GM18517 (cell line): Measurements from ENCODE around the gene TM9SF1.

Source experiments
- ATAC-seq: cut with Tn5 transposase; IDR thresholded peaks from one replicate; pipeline ENCODE4 v1.9.1; 2021; ENCODE audit warnings: mild to moderate bottlenecking, moderate library complexity; ENCODE audit not compliant: unreplicated experiment

The TM9SF1 gene, protein sequence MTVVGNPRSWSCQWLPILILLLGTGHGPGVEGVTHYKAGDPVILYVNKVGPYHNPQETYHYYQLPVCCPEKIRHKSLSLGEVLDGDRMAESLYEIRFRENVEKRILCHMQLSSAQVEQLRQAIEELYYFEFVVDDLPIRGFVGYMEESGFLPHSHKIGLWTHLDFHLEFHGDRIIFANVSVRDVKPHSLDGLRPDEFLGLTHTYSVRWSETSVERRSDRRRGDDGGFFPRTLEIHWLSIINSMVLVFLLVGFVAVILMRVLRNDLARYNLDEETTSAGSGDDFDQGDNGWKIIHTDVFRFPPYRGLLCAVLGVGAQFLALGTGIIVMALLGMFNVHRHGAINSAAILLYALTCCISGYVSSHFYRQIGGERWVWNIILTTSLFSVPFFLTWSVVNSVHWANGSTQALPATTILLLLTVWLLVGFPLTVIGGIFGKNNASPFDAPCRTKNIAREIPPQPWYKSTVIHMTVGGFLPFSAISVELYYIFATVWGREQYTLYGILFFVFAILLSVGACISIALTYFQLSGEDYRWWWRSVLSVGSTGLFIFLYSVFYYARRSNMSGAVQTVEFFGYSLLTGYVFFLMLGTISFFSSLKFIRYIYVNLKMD

DNA sequence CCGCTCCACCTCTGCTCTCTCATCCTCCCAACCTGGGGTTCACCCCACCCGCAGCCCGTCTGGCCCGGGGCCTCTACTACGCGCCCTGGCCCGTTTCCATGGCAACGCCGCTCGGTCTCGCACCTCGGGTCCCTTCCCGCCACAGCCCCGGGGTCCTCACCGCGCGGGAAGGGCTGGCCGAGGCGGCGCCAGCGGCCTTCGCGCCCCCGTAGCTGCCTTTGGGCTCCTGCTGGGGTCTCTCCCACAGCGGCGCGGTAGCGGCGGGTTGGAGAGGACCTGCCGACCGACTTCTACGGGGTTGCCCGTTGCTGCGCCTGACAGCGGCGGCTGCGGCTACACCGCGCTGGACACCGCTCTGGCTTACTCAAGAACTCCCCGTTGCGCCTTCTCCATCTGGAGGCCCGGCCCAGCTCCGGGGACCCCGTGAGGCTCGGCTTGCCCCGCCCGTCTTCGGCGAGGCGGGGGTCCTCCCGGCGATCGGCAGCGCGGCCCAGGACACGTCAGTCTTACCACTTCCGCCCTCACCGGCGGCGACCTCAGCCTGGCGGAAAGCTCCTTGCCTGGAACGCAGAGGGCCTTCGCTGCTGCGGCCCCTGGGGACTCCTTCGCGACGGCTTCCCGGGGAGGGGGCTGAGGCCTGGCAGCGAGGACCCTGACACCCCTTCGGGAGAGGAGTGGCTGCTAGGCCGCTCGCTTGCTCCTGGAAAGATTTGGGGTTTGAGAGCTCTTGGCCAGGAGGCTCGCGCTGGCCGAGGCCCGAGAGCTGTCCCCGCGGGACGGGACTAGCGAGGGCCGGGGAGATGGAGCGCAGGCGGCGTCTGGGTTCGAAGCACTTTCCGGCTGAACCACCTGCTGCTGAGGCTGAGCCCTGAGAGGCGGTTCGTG, at the start of gene TM9SF1:
Gene TM9SF1, minus strand, starts transcription at position 256 of the 885 bp plus-strand sequence. CDS start 422 bp downstream, outside the sequence.
- peak; percentile 76 for ATAC-seq

DNA sequence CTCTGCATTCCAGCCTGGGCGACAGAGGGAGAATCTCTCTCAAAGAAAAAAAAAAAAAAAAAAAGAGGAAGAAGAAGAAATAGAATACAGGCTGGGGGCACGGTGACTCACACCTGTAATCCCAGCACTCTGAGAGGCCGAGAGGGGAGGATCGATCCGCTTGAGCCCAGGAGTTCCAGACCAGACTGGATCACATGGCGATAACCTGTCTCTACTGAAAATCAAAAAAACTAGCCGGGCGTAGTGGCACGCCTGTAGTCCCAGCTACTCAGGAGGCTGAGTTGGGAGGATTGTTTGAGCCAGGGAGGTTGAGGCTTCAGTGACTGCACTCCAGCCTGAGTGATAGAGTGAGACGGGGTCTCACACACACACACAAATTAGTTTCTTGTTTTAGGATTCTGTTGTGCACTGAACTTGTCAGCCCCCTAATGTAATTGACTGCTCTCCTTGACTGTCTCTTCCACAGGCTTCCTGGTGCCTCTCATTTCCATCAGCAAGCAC, 48.1 kb upstream of the TM9SF1 start:
- ATAC-seq, result no peak

DNA sequence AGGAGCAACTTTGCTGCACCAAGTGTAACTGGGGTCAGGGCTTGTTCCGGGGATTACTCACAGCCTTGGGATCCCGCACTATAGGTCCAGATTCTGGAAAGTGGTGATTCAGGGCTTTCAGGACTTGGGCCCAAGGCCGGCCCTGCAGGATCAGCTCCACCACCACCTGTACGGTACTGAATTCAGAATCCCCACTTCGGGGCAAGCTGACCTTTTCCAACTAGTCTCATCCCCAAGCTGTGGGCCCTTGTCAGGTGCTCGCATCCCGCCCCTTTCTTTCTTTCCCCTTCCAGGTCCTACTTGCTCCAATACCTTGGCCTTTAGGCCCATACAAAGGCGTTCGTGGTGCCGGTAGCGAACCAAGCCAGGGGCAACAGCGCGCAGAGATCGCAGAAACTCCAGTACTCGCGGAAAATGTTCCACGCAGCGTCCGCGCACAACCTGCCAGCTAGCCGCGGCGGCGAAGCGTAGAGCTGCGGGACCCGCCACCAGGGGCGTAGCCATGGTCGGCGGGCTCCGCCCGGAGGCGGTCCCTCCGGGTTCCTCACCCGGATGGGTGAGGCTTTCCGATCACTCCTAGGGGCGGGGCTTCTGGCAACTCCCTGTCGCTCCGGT, 46.7 kb upstream of the TM9SF1 start:
- peak; percentile 63 for ATAC-seq

DNA sequence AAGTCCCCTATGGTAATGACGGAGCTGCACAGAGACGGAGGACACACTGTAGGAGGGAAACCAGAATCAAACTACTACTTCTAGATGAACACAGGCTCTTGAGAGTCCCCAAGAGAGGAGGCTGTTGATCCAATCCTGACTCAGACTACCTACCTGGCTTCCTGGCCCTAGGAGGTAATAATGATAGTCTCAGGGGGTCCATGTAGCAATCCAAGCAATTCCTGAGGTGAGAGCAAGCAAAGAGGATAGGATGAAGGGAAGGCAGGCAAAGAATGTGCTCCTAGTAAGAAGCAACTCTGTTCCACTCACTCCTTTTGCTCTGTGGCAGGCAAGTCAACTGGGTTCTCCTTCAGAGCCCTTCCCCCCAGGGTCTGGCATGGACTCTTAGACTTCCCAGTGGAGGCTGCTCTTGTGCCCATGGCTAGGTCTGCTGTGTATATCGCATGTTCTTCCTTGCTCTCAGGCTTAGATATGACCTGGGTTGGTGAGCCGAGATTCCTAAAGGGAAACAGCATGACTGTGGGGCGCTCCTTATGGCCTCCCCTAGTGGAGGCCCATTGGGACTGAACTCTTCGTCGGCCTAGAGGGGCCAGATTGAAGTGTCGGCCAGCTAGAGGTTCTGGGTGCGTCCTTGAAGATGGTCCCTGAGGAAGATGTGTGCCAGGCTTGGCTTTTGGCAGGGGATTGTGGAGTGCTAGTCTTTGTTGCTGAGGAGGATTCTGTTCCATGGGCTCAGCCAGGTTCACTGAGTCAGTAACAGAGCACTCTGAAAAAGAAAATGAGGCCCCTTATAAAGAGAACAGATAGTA, 45.1 kb upstream of the TM9SF1 start:
- ATAC-seq, result no peak

DNA sequence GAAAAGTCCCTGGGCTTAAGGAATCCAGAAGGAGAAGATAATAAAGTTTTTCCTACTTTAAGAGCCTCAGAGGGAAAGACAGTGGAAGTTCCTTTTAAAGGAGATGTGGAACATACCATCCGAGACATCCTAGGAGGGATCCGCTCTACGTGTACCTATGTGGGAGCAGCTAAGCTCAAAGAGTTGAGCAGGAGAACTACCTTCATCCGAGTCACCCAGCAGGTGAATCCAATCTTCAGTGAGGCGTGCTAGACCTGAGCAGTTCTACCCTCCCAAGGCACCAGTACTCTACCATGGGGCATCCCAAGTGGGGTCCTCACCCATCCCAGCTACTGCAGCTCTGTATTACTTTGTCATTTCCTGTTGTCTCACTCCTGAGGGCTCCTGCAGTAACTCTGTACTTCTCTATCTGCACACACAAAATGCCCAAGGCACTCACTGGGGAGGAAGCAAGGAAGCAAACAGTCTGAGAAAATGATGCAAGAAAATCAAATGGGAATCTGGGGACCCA, 43.3 kb upstream of the TM9SF1 start:
- no peak for ATAC-seq

DNA sequence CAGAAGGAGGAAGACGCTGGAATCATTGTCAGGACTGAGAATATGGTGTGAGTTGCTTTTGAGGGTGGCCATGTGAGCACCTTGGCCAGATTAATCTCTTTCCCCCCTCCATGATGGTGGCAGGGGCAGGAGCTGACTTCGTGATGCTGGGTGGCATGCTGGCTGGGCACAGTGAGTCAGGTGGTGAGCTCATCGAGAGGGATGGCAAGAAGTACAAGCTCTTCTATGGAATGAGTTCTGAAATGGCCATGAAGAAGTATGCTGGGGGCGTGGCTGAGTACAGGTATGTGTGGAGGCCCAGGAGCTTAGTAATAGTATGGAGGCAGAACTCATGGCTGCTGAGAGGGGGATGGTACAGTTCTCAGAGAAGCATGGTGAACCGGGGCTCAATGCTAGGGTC, 42.9 kb upstream of the TM9SF1 start:
- ATAC-seq, result no peak

DNA sequence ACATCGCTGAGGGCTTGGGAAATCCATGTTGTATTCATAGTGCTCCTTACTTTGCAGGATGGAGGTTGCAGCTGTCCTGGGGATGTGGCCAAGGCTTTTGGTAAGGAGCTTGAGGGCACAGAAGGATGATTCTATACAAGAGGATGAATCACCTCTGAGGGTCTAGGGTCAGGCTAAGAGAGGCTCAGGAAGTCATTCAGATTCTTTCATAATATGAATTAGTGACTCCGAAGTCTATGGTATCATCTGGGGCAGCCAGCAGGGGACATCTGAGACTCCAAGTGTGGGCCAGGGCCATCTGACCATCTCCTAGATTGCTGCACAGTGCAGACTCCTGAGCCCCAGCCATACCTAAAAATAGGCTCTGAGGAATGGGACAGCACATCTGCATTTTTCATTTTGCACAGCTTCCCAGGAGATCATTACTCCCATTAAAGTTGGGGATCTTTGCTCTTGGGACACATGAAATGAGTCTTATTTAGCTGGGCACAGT, 42.3 kb upstream of the TM9SF1 start:
- no peak for ATAC-seq

DNA sequence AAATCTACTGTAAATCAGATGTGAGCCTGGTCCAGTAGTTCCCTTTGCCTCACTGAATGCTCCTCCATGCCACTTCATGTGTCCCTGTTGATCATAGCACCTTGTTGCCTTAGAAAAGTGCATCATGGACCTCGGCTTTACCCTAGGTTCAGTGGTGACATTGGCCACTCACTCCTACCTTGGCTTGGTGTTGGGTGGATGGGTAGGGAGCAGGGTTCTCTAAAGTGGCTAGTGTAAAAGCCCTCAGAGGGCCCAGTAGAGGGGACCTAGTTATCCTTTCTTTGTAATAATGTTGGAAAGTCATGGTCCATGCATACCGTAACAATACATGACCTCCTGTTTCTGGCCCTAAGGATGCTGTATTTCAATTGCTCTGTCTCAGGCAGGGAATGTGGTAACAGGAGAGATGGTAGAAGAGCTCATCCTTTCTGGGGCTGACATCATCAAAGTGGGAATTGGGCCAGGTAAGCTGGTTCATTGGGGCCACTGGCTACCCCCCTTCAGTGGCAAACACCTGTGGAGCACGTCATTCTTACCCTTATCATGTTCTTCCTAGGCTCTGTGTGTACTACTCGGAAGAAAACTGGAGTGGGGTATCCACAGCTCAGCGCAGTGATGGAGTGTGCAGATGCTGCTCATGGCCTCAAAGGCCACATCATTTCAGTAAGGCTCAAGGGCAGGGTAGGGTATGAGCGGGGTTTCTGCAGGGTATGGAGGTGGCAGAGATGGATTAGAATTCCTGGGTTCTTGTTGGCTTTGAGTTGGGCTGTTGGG, 41.6 kb upstream of the TM9SF1 start:
- no peak for ATAC-seq

DNA sequence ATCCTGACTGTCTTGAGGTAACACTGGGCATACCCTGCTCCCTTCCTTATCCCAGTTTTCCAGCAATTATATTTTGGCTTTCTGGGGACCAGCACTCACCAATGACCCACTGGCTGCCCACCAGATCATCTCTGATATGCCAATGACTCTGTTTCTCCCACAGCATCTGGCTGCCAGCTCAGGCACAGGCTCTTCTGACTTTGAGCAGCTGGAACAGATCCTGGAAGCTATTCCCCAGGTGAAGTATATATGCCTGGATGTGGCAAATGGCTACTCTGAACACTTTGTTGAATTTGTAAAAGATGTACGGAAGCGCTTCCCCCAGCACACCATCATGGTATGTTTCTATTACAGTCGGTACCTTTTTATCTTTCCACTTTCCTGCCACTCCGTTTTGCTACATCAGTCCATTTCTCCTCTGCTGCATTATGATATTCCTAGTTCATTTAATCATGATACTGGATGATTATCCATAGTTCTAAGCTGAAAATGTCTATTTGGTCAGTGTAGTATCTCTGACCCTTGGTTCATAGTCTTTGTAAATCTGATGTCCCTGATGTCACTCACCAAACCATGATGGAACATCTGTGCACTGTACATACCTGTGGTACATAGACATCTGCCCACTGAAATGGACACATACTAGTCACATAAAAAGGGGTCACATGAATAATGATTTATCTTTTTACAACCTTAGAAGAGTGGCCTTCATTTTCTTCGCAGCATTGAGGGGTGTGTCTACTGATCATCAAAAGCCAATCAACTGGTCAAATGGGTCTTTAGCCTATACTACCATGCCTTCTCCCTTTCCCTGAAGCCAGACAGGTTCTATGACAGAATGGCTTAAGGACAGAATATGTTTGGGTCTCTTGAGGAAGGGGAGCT, 40.8 kb upstream of the TM9SF1 start:
- no peak for ATAC-seq

DNA sequence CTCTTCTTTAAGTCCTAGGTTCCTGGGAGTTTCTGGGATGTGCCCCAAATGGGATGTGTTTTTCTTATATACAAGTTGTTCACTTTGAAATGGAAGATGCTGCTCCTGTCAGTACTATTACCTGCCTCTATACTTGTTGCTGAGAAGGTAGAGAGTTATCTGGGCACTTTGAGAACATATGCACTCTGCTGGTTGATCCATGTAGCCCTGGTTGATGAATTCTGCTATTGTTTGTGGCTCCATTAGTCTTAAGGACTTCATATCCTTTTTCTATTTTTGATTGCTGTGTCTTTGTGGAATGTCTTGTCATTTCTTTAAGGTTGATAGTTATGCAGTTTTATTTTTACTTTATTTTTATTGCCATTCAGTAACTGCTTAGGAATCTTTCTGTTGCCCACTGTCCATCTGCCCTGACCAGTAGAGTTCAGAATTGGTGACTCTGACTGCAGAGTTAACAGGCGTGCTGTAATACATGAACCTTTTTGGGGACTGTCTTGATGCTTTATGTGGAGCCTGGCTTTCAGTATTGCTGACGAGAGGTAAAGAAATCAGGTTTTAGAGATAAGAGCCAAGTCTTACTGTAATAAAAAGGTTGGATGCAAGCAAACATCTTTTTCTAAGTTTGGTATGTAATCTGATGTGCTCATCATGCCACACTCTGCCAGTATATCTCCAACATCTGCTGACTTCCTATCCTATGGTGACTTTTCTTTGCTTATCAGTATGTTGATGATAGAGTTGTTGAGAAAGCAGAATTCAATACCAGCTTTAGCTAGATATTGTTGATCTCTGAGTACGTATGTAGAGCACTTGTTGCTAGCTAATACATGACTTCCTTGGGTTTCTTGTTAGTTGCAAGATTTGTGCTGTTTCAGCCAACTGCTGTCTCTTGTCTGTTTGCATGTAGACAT, 39.1 kb upstream of the TM9SF1 start:
- ATAC-seq, result no peak

DNA sequence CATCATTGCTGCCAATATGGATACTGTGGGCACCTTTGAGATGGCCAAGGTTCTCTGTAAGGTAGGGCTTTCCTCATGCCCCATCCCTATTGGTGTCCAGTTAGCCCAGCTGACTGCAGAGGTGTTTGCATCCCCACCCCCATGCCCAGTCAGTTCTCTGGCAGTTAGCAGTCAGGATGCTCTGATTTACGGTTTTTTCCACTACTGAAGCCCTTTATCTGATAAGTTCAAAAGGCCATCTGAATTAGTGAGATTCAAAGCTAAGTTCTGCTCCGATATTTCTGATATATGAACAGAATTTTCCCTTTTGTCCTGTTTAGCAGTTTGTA, 38.3 kb upstream of the TM9SF1 start:
- no peak for ATAC-seq

DNA sequence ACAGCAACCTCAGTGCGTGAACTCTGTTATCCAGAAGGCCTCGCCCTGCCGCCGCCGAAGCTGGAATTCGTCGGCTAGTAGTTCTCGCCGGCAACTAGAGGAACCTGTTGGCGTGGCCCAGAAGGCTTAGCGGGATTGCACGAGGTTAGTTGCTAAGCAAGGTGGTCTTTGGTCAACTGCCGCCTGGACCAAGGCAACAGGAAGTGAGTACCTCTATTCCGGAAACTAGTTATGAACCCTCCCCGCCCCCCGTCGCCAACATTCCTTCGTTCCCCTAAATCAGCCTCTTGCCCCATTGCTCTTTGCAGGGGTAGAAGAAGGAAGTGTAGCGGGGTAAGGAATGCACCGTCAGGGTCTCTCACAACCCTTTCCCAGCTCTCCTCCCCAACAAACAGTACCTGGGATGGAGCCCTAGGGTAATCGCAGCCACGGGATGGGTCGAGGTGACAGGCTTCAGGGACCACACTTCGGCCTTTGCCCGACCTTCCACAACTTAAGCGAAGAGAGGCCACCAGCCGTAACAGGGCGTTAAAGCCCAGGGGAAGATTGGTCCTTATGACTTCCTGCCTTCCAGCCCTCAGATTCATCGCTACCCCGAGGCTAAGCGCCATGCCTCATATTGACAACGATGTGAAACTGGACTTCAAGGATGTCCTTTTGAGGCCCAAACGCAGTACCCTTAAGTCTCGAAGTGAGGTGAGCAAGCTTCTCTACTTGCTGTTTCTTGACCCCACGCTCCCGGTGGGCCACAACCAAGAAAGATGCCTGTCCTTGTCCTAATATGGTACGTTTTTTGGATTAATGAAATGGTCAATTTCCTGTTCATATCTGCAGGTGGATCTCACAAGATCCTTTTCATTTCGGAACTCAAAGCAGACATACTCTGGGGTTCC, 37.6 kb upstream of the TM9SF1 start, which contains the start of gene GMPR2:
Gene GMPR2, plus strand, starts transcription at position 285 of the 893 bp plus-strand sequence. Its CDS starts 325 bp downstream, at position 610.
- ATAC-seq, result peak; percentile 53

DNA sequence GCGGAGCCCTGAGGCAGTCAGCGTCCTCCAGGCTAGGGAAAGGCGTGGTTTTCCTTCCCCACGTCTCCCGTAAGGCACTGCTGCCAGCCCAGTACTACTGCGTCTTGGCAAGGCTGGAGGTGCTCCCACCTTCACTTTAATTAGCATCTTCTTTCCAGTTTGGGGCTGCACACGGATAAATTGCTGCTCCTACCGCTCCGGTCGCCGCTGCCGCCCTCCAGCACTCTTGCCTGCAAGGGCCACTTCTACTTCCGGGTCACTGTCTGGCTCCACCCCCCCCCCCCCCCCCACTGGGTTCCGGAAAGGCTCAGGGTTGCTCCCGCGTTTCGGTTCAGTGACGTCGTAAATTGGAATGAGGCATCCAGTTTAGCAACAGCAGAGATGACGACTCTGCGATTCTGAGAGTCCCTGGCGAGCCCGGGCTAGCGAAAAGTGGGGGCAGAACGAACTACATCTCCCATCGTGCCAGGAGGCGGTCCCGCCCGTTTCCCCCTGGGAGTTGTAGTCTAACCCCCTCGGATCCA, 36.9 kb upstream of the TM9SF1 start, which contains the start of gene NEDD8:
Gene NEDD8, minus strand, starts transcription at position 247 of the 524 bp plus-strand sequence. Its CDS starts 100 bp downstream, at position 147.
- ATAC-seq, result peak; percentile 70

DNA sequence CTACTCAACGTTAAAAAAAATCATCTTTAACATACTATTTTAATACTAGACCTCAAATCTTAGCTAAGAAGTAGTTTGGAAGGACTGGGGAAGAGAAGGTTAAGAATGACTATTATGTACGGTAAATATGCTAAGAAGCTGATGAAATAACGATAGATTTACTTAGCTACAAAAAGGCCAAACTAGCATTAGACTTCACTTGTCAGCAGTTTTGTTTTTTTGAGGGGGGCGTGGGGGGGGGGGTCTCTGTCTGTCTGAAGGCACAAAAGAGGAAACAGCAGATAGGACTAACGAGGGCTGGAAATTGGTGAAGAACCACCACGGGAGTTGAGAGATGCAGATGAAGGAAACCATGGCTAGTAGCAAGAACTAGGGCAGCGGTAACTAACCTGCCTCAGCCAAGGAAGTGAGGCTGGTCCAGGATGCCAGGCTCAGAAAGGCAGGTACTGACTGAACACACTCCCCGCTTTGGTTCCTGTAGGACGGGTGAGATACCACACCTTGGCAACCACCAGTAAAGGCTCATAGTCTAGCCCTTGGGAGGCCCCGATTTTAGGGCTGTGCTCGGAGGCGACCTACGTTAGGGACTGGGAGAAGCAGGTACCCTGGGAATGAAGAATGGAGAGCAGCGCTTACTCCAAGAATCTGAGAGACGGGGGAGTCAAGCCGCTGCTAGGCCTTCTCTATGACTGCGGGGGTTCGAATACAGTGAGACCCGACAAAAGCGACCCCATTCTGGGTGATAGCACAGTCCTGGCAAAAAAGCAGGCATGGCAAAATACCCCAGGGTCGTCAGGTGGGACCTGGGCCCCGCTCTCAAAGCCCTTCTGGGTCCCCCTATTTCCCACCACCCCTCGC, 36.3 kb upstream of the TM9SF1 start:
- peak; percentile 14 for ATAC-seq
